HEK293 (cell line): ENCODE measurements around the gene SOCS1.
A peak's percentile ranks its signal among the peaks of the same experiment; 100 is the strongest.

ENCODE experiments used
- CTCF ChIA-PET: fragments of 350-600 bp; formaldehyde crosslinking; extraction: SDS; loops from one replicate; lab custom pipeline; 2021; ENCODE audit warnings: antibody characterized with exemption; lab: Yijun Ruan, JAX
- POLR2A ChIA-PET: fragments of 300-600 bp; formaldehyde crosslinking; extraction: SDS; loops from one replicate; lab custom pipeline; 2020; ENCODE audit warnings: antibody characterized with exemption, inconsistent platforms; lab: Yijun Ruan, JAX
- H3K27ac ChIP-seq: fragments of 200-500 bp; sonication (Bioruptor generic); 2 replicates; pipeline ENCODE4 v1.5.1; 2014; ENCODE audit warnings: low read depth, low read length, control low read depth, inconsistent platforms; ENCODE audit errors: extremely low read depth
- H3K36me3 ChIP-seq, 2 experiments: fragments of 200-500 bp in 1 of 2; sonication (Bioruptor generic) in 1 of 2; 1 replicate in 1 of 2; 2 replicates in 1 of 2; pipeline ENCODE4 v1.5.1; 2014 to 2017; ENCODE audit warnings: inconsistent platforms in 2 of 2, low read length in 2 of 2; ENCODE audit not compliant: control insufficient read depth in 2 of 2, insufficient read depth in 1 of 2
- H3K4me1 ChIP-seq: fragments of 200-500 bp; sonication (Bioruptor generic); 2 replicates; pipeline ENCODE4 v1.5.1; 2014; ENCODE audit warnings: mild to moderate bottlenecking, low read length, inconsistent platforms; ENCODE audit not compliant: control insufficient read depth, insufficient read depth
- H3K4me3 ChIP-seq: 2 replicates; pipeline ENCODE4 v1.5.1; 2011; ENCODE audit warnings: low read depth, mild to moderate bottlenecking, control low read depth, low read length, moderate library complexity
- H3K9me3 ChIP-seq: fragments of 200-500 bp; sonication (Bioruptor generic); 2 replicates; pipeline ENCODE4 v1.5.1; 2014; ENCODE audit warnings: low read depth, low read length, inconsistent platforms; ENCODE audit not compliant: control insufficient read depth, insufficient read depth
- EGR2 ChIP-seq: fragments of 450-650 bp; formaldehyde crosslinking; IDR thresholded peaks from 2 replicates; pipeline ENCODE4 v1.5.1; 2016; ENCODE audit warnings: low read depth, missing biosample characterization, missing genetic modification characterization
- FEZF1 ChIP-seq: fragments of 450-650 bp; formaldehyde crosslinking; IDR thresholded peaks from 2 replicates; pipeline ENCODE4 v1.5.1; 2016; ENCODE audit warnings: missing biosample characterization, missing genetic modification characterization
- MYNN ChIP-seq: fragments of 450-650 bp; formaldehyde crosslinking; IDR thresholded peaks from 2 replicates; pipeline ENCODE4 v1.5.1; 2016; ENCODE audit warnings: missing biosample characterization, missing genetic modification characterization, borderline replicate concordance
- REST ChIP-seq: fragments of 450-650 bp; formaldehyde crosslinking; IDR thresholded peaks from 2 replicates; pipeline ENCODE4 v1.5.1; 2016; ENCODE audit warnings: missing biosample characterization, missing genetic modification characterization
- ZBTB6 ChIP-seq: fragments of 450-650 bp; formaldehyde crosslinking; IDR thresholded peaks from 2 replicates; pipeline ENCODE4 v1.5.1; 2017; ENCODE audit warnings: missing biosample characterization, missing genetic modification characterization
- ZNF10 ChIP-seq: fragments of 450-650 bp; formaldehyde crosslinking; IDR thresholded peaks from 2 replicates; pipeline ENCODE4 v1.5.1; 2017; ENCODE audit warnings: missing biosample characterization, missing genetic modification characterization
- ZNF114 ChIP-seq: fragments of 450-650 bp; formaldehyde crosslinking; IDR thresholded peaks from 2 replicates; pipeline ENCODE4 v1.5.0; 2017; ENCODE audit warnings: missing biosample characterization, missing genetic modification characterization
- ZNF23 ChIP-seq: fragments of 450-650 bp; formaldehyde crosslinking; IDR thresholded peaks from 2 replicates; pipeline ENCODE4 v1.5.1; 2016; ENCODE audit warnings: missing biosample characterization, missing genetic modification characterization, borderline replicate concordance
- ZNF292 ChIP-seq: fragments of 450-650 bp; formaldehyde crosslinking; IDR thresholded peaks from 2 replicates; pipeline ENCODE4 v1.5.1; 2016; ENCODE audit warnings: low read depth, missing biosample characterization, missing genetic modification characterization, borderline replicate concordance
- ZNF324 ChIP-seq: fragments of 450-650 bp; formaldehyde crosslinking; IDR thresholded peaks from 2 replicates; pipeline ENCODE4 v1.5.1; 2016; ENCODE audit warnings: missing biosample characterization, missing genetic modification characterization
- ZNF394 ChIP-seq: fragments of 450-650 bp; formaldehyde crosslinking; IDR thresholded peaks from 2 replicates; pipeline ENCODE4 v1.5.1; 2016; ENCODE audit warnings: missing biosample characterization, missing genetic modification characterization, mild to moderate bottlenecking, moderate library complexity, borderline replicate concordance
- ZNF48 ChIP-seq: fragments of 450-650 bp; formaldehyde crosslinking; IDR thresholded peaks from 2 replicates; pipeline ENCODE4 v1.5.1; 2016; ENCODE audit warnings: missing biosample characterization, missing genetic modification characterization
- TF ChIP-seq, protein P1 (sequence below): fragments of 450-650 bp; formaldehyde crosslinking; IDR thresholded peaks from 2 replicates; pipeline ENCODE4 v1.5.1; 2016; ENCODE audit warnings: missing biosample characterization, missing genetic modification characterization

Gene SOCS1

GRCh38 chr16:11285842-11286241 is 29.8 kb upstream of the SOCS1 start:
- no peaks in the 10 kb centered on the region for H3K9me3 ChIP-seq
- H3K4me1 ChIP-seq = no peaks in the 10 kb centered on the region
- H3K27ac ChIP-seq = no peak overlapping the region
- TF ChIP-seq REST (tag by site-specific recombination) = peak; percentile 58
- no peak for TF ChIP-seq MYNN (tag by site-specific recombination)
- ChIA-PET CTCF (interaction anchor here (0.5 to 1.0 kb wide), 3 partner anchors 70 to 1132 kb away, joined by 3 to 5 read pairs (median 5); no protein-coding TSS in a partner anchor), POLR2A (no interaction called here)
- no peak overlapping the region for H3K4me3 ChIP-seq
- no peaks in the 10 kb centered on the region for H3K36me3 ChIP-seq

DNA sequence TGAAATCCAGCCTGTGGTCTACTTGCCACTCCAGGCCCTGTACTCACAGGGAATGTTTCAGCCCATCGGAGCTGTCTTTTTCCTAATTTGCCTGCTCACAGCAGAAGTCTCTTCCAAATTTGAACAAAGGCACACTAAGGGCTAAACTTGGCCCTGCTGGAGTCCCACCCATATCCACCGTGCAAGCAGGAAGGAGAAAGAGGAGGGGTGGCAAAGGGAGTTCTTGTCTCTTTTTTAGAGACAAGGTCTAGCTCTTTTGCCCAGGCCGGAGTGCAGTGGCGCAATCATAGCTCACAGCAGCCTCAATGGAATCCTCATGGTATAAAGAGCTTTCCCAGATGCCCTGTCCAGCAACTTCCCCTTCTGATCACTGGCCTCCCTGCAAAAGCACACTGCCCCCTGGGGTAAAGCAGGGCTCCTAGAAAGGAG is 27.8 kb upstream of the SOCS1 start:
- CTCF ChIA-PET = interaction anchor here (0.7 to 1.5 kb wide), 3 partner anchors 24 to 320 kb away, joined by 3 to 5 read pairs (median 3); no protein-coding TSS in a partner anchor

GRCh38 chr16:11280616-11281522 is 24.9 kb upstream of the SOCS1 start, which contains the start of gene PRM1:
PRM1 (minus strand) TSS chr16:11281330; CDS start chr16:11281238, 92 bp downstream.
- Histone ChIP-seq H3K36me3 (no peaks in the 10 kb centered on the region), H3K4me1 (no peaks in the 10 kb centered on the region), H3K4me3 (no peak within 1 kb of the TSS)
- ChIA-PET POLR2A (interaction anchor here (1.1 kb wide), 1 partner anchor 25 kb away, joined by 7 read pairs; the partner anchor contains the start of gene SOCS1), CTCF (interaction anchor here (0.5 kb wide), 1 partner anchor 126 kb away, joined by 5 read pairs; no protein-coding TSS in a partner anchor)
- TF ChIP-seq EGR2 (tag by site-specific recombination) (no peak), ZNF324 (tag by site-specific recombination) (no peak), ZNF10 (tag by site-specific recombination) (no peak), MYNN (tag by site-specific recombination) (no peak), ZNF292 (tag by site-specific recombination) (no peak), ZBTB6 (tag by site-specific recombination) (no peak), ZNF394 (no peak), FEZF1 (tag by site-specific recombination) (no peak), ZNF23 (tag by site-specific recombination) (no peak), ZNF114 (tag by site-specific recombination) (no peak)
- TF ChIP-seq, protein P1, sequence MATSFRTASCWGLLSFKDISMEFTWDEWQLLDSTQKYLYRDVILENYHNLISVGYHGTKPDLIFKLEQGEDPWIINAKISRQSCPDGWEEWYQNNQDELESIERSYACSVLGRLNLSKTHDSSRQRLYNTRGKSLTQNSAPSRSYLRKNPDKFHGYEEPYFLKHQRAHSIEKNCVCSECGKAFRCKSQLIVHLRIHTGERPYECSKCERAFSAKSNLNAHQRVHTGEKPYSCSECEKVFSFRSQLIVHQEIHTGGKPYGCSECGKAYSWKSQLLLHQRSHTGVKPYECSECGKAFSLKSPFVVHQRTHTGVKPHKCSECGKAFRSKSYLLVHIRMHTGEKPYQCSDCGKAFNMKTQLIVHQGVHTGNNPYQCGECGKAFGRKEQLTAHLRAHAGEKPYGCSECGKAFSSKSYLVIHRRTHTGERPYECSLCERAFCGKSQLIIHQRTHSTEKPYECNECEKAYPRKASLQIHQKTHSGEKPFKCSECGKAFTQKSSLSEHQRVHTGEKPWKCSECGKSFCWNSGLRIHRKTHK (tag by site-specific recombination) = no peak
- TF ChIP-seq, all 188 proteins: peak for 0
- H3K27ac ChIP-seq = no peak within 1 kb of the TSS
- H3K9me3 ChIP-seq = no peaks in the 10 kb centered on the region

More for the DNA sequence above, 27.8 kb upstream of the SOCS1 start:
- Histone ChIP-seq H3K4me3 (no peak overlapping the region), H3K36me3 (no peaks in the 10 kb centered on the region), H3K9me3 (no peaks in the 10 kb centered on the region), H3K4me1 (no peaks in the 10 kb centered on the region), H3K27ac (no peak overlapping the region)
- POLR2A ChIA-PET = interaction anchor here (1.9 kb wide), 1 partner anchor 28 kb away, joined by 4 read pairs; the partner anchor contains the start of gene SOCS1
- TF ChIP-seq ZNF48 (tag by site-specific recombination) (no peak), REST (tag by site-specific recombination) (0 out of 2 replicates have a peak, but pooled peaks have one; percentile 37)
